Mucosa of descending colon (tissue), 3 donors: ENCODE data around the gene APRT. TPM values are rescaled to one million over a fixed set of nuclear protein-coding genes. Genes with fewer than 3 reads are reported as not detected.

Experiments
- ATAC-seq: fragments of 200-7000 bp; cut with Tn5 transposase; one replicate; pipeline ENCODE4 v1.9.1; 2020; ENCODE audit warnings: mild to moderate bottlenecking, moderate library complexity
- DNase-seq, 3 donors: peaks; one replicate each; pipeline ENCODE4 v3.0.0-alpha.2; 2020
- H3K36me3 ChIP-seq: fragments of 200-600 bp; one replicate; pipeline ENCODE4 v1.8.0; 2021; ENCODE audit warnings: low read depth, mild to moderate bottlenecking
- H3K4me1 ChIP-seq: fragments of 200-600 bp; one replicate; pipeline ENCODE4 v1.8.0; 2021; ENCODE audit warnings: low read depth, mild to moderate bottlenecking
- H3K4me3 ChIP-seq: fragments of 200-600 bp; one replicate; pipeline ENCODE4 v1.8.0; 2021; ENCODE audit warnings: mild to moderate bottlenecking
- H3K9me3 ChIP-seq: fragments of 200-600 bp; one replicate; pipeline ENCODE4 v1.8.0; 2021; ENCODE audit warnings: mild to moderate bottlenecking
- CTCF ChIP-seq: fragments of 200-600 bp; IDR thresholded peaks from one replicate; pipeline ENCODE4 v1.8.0; 2022; ENCODE audit warnings: antibody characterized with exemption, mild to moderate bottlenecking
- intact Hi-C, 2 donors: fragments of 100-400 bp; cut with DNase I in 1 of 2; cut with micrococcal nuclease in 1 of 2; formaldehyde crosslinking; loops; one replicate each; pipeline versions ENCODE4 v1.11.0 to v1.11.1; 2022; cut with DNase I, micrococcal nuclease
- total RNA-seq, 3 donors: library from RNA; stranded (reverse); fragmentation: NEBNext Ultra II Directional in 2 of 3; extraction: Animal tissue kit (Norgen Biotek cat#: 25700) in 2 of 3; gene quantifications; one replicate each; pipeline versions ENCODE4 v1.2.1 to v1.2.4, GENCODE V29; 2021 to 2023
- donor health status: DM: no; HTN: no; CAD: no; lungs with moderate emphysema.
- donor health status: DM: no; HTN: no; CAD: no.
- donor health status: DM: no; HTN: yes; CAD: no.

APRT gene
- total RNA-seq, 3 donors from 2014 or later, result 76.5 to 185 (median 113) TPM

- no peak for TF ChIP-seq CTCF
- Histone ChIP-seq H3K9me3 (no peaks in the 10 kb centered on the region), H3K4me1 (no peaks in the 10 kb centered on the region), H3K36me3 (no peaks in the 10 kb centered on the region), H3K4me3 (no peak overlapping the region)
- ATAC-seq (no peak), DNase-seq (peak in 1 of 3 donors; percentile 44)
- intact Hi-C loops, result no loop called here
Observed at GRCh38 chr16:88846088-88846487, 34.4 kb upstream of the APRT start.

GRCh38 chr16:88844419-88845036 lies 32.8 kb upstream of the APRT start:
- H3K36me3 ChIP-seq, result no peaks in the 10 kb centered on the region
- intact Hi-C loops, result no loop called here

GRCh38 chr16:88843256-88843655 lies 31.5 kb upstream of the APRT start:
- no peaks in the 10 kb centered on the region for H3K9me3 ChIP-seq
- no peak overlapping the region for H3K4me3 ChIP-seq
- no peaks in the 10 kb centered on the region for H3K36me3 ChIP-seq
- DNase-seq, result no peak
- no peak for ATAC-seq
- TF ChIP-seq CTCF, result no peak
- intact Hi-C loops, result no loop called here
- H3K4me1 ChIP-seq, result no peaks in the 10 kb centered on the region

More at GRCh38 chr16:88844419-88845036, 32.8 kb upstream of the APRT start:
- no peak for TF ChIP-seq CTCF
- Histone ChIP-seq H3K9me3 (no peaks in the 10 kb centered on the region), H3K4me1 (no peaks in the 10 kb centered on the region), H3K4me3 (no peak overlapping the region)
- no peak for DNase-seq
- ATAC-seq, result no peak

- H3K36me3 ChIP-seq, result no peaks in the 10 kb centered on the region
- ATAC-seq, result no peak
- no peaks in the 10 kb centered on the region for H3K9me3 ChIP-seq
- H3K4me3 ChIP-seq, result no peak overlapping the region
- no peaks in the 10 kb centered on the region for H3K4me1 ChIP-seq
- intact Hi-C loops, result no loop called here
- no peak for DNase-seq
- TF ChIP-seq CTCF, result no peak
Observed at GRCh38 chr16:88842806-88843205, 31.1 kb upstream of the APRT start.

- Histone ChIP-seq H3K9me3 (no peaks in the 10 kb centered on the region), H3K36me3 (no peaks in the 10 kb centered on the region), H3K4me3 (no peak overlapping the region), H3K4me1 (no peaks in the 10 kb centered on the region)
- no peak for DNase-seq
- ATAC-seq, result no peak
- intact Hi-C loops, result no loop called here
- TF ChIP-seq CTCF, result no peak
Observed at GRCh38 chr16:88842308-88842756, 30.6 kb upstream of the APRT start.
